Panc1 (cell line): Measurements from ENCODE around the gene LRP3.

ENCODE experiments used
- SIN3A ChIP-seq: IDR thresholded peaks from 2 replicates; pipeline ENCODE4 v1.6.1; 2012; ENCODE audit warnings: low read depth, mild to moderate bottlenecking, low read length, moderate library complexity, borderline replicate concordance; ENCODE audit not compliant: insufficient read depth
- TF ChIP-seq, protein P1 (sequence below): fragments of 450-650 bp; IDR thresholded peaks from 2 replicates; pipeline ENCODE4 v1.5.1; 2017; ENCODE audit warnings: mild to moderate bottlenecking

DNA sequence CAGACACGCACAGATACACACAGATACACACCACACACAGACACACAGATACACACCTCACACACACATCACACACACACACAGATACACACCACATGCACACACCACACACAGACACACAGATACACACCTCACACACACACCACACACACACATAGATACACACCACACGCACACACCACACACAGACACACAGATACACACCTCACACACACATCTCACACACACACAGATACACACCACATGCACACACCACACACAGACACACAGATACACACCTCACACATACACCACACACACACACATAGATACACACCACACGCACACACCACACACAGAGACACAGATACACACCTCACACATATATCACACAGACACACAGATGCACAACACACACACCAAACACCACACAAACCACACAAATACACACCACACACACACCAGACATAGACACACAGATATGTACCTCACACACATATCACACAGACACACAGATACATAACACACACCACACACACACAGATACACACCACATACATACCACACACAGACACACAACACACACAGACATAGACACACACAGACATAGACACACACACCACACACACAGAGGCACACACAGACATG is 55.7 kb downstream of the LRP3 start:
- TF ChIP-seq, protein P1, sequence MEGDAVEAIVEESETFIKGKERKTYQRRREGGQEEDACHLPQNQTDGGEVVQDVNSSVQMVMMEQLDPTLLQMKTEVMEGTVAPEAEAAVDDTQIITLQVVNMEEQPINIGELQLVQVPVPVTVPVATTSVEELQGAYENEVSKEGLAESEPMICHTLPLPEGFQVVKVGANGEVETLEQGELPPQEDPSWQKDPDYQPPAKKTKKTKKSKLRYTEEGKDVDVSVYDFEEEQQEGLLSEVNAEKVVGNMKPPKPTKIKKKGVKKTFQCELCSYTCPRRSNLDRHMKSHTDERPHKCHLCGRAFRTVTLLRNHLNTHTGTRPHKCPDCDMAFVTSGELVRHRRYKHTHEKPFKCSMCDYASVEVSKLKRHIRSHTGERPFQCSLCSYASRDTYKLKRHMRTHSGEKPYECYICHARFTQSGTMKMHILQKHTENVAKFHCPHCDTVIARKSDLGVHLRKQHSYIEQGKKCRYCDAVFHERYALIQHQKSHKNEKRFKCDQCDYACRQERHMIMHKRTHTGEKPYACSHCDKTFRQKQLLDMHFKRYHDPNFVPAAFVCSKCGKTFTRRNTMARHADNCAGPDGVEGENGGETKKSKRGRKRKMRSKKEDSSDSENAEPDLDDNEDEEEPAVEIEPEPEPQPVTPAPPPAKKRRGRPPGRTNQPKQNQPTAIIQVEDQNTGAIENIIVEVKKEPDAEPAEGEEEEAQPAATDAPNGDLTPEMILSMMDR = no peak
- TF ChIP-seq SIN3A = no peak
